Camera-type eye (tissue), 1 donor: ENCODE data around the gene HNRNPK. TPM values are rescaled to one million over a fixed set of nuclear protein-coding genes. Genes with fewer than 3 reads are reported as not detected.

ENCODE experiments used
- total RNA-seq: library from RNA; depleted of rRNA; stranded (reverse); fragments of >200 nt; gene quantifications from one replicate; pipeline ENCODE4 v1.2.3, GENCODE V29; 2014

Gene HNRNPK
- 776 TPM for total RNA-seq

GRCh38 chr9:83979812-83980394 is at the start of gene HNRNPK:
Gene HNRNPK, minus strand, starts transcription at chr9:83980215. Its CDS starts 1,963 bp downstream, at chr9:83978252.

GRCh38 chr9:83980395-83981125 is 545 bp upstream of the HNRNPK start, which contains the start of gene RMI1:
Gene RMI1, plus strand, starts transcription at chr9:83980805. Its CDS starts 20,182 bp downstream, at chr9:84000987.

GRCh38 chr9:83920927-83921707 is 58.9 kb downstream of the HNRNPK start, which contains the start of gene KIF27:
Gene KIF27, minus strand, starts transcription at chr9:83921432. Its CDS starts 5,841 bp downstream, at chr9:83915591.

Other genes starting within 250 kb of the HNRNPK start
- 34.0 TPM for gene GKAP1, start 162.4 kb downstream of the HNRNPK start, total RNA-seq
- gene KIF27, start 58.8 kb downstream of the HNRNPK start, total RNA-seq = 26.2 TPM
- 22.7 TPM for gene RMI1, start 590 bp upstream of the HNRNPK start, total RNA-seq